Activated CD4-positive, CD25-positive, alpha-beta regulatory T cell treated with anti-CD3 and anti-CD28 coated beads, Interleukin-2, amount 50 U/mL, for 24 hours (primary cell): ENCODE measurements around the gene B4GALNT4.
A peak's percentile ranks its signal among the peaks of the same experiment; 100 is the strongest.
"Not testable (repeated sequence)": the region's sequence is repeated elsewhere in the genome, so short reads cannot be mapped to it uniquely, and the experiment has no call there.

Source experiments
- ATAC-seq, 2 donors: fragments of 150-1000 bp; cut with Tn5 transposase; one replicate each; pipeline ENCODE4 v1.10.0; 2021; ENCODE audit warnings: mild to moderate bottlenecking in 1 of 2, moderate library complexity in 1 of 2

B4GALNT4 gene

GRCh38 chr11:409008-409599 is 39.8 kb downstream of the B4GALNT4 start:
- ATAC-seq = no peak

- no peak for ATAC-seq
Observed at GRCh38 chr11:409600-410483, 40.5 kb downstream of the B4GALNT4 start.

GRCh38 chr11:410711-411110 is 41.4 kb downstream of the B4GALNT4 start:
- not testable (repeated sequence) for ATAC-seq

- not testable (repeated sequence) for ATAC-seq
Observed at GRCh38 chr11:411520-411919, 42.2 kb downstream of the B4GALNT4 start.

- ATAC-seq = no peak
Observed at GRCh38 chr11:412641-413119, 43.4 kb downstream of the B4GALNT4 start.

- ATAC-seq = no peak
Observed at GRCh38 chr11:413120-414081, 44.1 kb downstream of the B4GALNT4 start.

- ATAC-seq = peak; percentile 26 to 31
Observed at GRCh38 chr11:414318-414857, 45.1 kb downstream of the B4GALNT4 start.

- no peak for ATAC-seq
Observed at GRCh38 chr11:415640-416041, 46.3 kb downstream of the B4GALNT4 start.

GRCh38 chr11:416051-416756 is 46.9 kb downstream of the B4GALNT4 start:
- ATAC-seq = peak in 1 of 2 donors; percentile 3

- peak; percentile 15 to 43 for ATAC-seq
Observed at GRCh38 chr11:416757-417621, 47.7 kb downstream of the B4GALNT4 start.

- no peak for ATAC-seq
Observed at GRCh38 chr11:417652-418342, 48.5 kb downstream of the B4GALNT4 start.

- no peak for ATAC-seq
Observed at GRCh38 chr11:418343-419247, 49.3 kb downstream of the B4GALNT4 start.

- no peak for ATAC-seq
Observed at GRCh38 chr11:419248-420005, 50.1 kb downstream of the B4GALNT4 start.

GRCh38 chr11:420054-420910 is 51.0 kb downstream of the B4GALNT4 start:
- ATAC-seq = no peak

- no peak for ATAC-seq
Observed at GRCh38 chr11:420911-421321, 51.6 kb downstream of the B4GALNT4 start.

- no peak for ATAC-seq
Observed at GRCh38 chr11:422249-422656, 53.0 kb downstream of the B4GALNT4 start.

- no peak for ATAC-seq
Observed at GRCh38 chr11:424232-424631, 54.9 kb downstream of the B4GALNT4 start.
